GF-D8 (cell line): ENCODE measurements around the gene PDE6B.
"Not testable (repeated sequence)": the region's sequence is repeated elsewhere in the genome, so short reads cannot be mapped to it uniquely, and the experiment has no call there.

Experiments
- DNase-seq: peaks from one replicate; lab custom pipeline; 2025; lab: John Stamatoyannopoulos, UW

Gene PDE6B

DNA sequence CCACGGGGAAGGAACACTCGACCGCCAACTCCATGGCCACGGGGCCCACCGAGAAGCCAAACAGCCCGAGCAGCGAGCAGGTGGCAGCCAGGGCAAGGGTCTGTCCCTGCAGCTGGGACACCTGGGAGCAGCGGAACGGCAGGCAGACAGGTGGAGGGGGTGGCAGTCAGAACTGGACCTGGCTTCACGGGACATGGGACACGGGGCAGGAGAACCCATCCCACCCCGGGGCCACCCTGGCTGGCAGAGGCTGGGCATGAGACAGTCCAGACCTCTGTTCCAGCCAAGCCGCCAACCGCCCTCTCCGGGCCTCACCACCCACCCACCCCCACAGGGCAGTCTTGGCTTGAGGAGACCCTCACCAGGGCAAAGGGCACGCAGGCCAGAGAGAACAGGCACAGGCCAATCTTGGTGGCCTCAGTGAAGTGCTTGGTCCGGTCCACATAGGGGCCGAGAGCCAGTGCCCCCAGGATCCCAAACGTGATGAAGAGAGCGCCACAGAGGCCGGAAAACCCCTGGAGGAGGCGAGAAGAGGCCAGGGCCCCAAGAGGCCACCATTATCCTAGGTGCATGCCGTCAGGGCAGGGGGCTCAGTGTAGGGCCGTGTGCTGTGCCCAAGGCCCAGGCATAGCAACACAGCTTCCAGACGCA, 58.0 kb downstream of the PDE6B start:
- DNase-seq, result no peak

DNA sequence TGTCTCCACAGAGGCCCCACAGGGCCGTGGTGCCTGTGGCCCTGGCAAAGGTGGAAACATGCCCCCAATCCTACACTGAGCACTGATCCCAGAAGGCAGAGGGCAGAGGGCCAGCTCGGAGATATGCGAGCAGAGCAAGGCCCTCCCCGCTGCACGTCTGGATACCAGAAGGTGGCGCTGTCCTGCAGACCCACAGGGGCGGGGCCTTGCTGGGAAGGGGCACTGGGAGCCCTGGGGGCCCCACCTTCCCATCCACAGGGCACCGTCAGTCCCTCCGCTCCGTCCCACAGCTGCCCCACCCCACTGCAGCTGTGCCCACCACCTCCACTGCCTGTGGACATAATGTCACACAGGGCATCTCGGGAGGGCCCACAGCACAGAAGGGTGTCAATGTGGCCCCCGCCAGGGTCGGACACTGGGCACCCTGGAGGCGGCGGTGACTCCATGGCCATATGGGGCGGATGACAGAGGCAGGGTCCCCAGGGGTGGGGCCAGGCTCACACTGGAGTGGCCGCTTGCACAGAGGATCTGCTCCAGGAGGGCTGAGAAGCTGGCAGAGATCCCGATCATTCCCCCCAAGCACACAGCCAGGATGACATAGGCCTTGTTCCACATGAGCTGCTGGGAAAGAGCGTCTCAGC, 58.7 kb downstream of the PDE6B start:
- no peak for DNase-seq

GRCh38 chr4:684623-685327, 59.4 kb downstream of the PDE6B start:
- DNase-seq, result no peak

DNA sequence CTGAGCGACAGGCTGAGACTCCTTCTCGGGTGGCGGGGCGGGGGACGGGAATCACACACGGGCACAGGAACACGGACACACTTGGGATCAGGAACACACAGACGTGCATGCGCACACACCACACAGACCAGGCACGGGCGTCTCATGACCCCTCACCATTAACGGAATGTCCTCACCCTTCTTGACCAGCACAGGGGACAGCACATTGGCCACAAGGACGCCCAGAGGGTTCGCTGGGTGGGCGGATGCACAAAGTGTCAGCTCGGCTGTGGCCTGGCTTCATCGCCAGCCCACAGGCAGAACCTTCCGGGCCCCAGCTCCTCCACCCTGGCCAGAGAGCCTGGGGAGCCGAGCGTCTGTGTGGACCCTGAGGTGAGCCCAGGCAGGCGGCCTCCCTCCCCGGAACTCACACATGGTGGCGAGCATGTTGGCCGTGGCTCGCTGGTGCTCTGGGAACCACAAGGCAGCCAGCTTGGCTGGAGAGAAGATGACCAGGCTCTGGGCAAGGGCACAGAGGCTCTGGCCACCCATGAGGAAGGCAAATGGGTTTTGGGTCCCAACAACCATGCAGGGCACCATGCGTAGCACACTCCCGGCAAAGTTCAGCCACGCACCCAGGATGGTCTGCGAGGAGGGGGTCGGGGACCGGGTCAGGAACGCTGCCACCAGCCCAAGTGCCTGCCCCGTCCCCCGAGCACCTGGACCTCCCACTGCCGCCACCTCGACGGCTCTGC, 60.5 kb downstream of the PDE6B start:
- DNase-seq, result no peak

DNA sequence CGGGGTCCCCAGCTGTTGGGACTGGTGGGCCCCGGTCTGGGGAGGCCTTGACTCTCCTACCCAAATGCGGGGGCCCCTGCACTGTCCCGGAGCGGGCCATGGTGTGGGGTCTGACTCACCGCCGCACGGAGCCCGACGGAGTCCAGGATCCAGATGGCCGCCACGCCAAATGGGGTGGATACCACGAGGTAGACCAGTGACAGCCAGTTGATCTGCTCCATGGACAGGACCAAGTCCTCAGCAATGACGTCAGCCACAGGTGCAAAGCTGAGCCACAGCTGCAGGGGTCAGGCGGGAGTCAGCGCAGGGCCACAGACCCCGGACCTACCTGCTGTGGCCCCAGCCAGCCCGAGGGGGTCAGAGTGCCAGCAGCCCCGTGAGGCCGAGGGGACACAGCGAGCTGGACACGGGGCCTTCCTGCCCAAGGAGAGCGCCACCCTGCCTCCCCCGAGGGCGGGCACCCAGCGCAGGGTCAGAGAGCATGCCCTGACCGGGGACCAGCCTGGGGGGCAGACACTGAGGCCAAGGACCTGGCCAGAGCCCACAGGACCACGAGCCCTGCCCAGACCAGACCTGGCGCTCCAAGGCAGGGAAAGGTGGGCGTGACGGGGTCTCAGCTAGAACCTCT, 61.2 kb downstream of the PDE6B start:
- DNase-seq, result no peak

GRCh38 chr4:687048-687970, 61.9 kb downstream of the PDE6B start:
- DNase-seq, result no peak

DNA sequence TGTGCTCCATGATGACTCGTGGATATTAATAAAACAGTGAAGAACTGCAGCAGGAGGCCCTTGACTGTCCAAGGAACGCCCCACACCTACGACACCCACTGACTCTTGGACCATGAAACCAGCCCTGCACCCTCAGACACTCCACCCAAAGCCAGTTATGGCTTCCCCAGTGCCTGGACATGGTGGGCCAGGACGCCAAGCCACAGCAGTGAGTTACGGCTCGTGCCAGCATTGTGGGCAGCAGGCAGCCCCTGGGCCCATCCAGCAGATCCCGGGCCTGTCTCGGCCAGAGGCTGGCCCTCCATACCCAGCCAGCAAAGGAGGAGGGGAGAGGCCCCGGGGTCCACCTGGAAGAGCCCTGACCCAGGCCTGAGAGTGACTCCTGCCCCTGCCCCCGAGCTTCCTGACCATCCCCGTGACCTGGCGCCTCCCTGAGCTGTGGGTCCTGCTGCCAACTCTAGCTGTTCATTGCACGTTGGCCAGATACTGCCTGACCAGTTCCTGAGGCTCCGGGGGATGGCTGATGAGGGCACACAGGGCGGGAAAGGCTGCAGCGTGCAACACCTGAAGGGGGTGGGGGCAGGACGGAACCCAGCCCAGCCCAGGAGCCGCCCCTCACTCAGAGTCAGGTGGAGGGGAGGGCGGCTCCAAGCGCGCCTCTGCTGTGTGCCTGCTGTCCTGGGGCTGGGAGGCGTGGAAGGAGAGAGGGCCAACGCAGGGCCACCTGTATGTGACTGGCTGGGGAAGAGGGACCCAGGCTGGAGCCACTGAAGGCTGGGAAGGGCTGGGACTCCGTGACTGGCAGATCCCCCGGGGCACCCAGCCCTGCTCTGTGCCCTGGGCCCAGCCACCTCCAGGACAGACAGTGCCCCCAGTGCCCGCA, 62.8 kb downstream of the PDE6B start:
- no peak for DNase-seq

- DNase-seq, result no peak
Observed at GRCh38 chr4:688854-689681, 63.7 kb downstream of the PDE6B start, which contains the start of gene SLC49A3. Gene SLC49A3 (minus strand): TSS chr4:689151. CDS start chr4:689127, 24 bp downstream.

- DNase-seq, result no peak
Observed at GRCh38 chr4:689723-690122, 64.3 kb downstream of the PDE6B start.

- no peak for DNase-seq
Observed at GRCh38 chr4:692771-693554, 67.6 kb downstream of the PDE6B start.

GRCh38 chr4:694341-694940, 69.1 kb downstream of the PDE6B start:
- not testable (repeated sequence) for DNase-seq

DNA sequence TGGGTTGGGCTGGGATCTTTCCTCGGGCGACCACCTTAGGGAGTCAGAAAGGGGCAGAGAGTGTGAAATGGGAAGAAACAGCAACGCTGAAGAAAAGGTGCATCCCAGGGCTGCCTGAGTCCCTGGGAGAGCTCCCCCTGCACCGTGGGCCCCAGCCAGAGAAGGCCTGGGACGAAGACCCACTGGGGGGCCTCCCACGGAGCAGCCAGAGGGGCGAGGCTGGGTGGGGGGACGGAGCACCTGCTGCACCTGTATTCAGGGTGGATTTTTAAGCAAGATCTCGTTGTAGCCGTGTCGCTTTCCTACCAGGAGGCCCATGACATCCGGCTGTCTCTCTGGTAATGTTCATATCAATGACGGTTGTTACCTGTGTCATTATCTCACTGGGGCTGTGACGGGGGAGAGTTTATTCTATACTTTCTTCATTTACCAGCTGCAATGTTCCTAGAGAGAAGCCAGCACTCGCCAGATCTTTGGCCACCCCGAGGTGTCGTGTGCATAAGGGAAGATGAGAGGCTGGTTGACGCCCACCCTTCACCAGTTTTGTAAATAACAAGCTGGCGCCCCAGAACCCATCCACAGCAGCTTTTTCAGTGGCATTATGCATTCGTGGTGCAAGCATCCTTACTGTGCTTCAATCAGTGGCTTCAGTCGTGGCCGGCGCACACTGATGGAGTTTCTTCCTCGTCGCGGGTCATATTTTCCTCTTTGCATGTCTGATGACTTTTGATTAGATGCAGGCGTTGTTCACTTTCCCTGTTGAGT, 74.6 kb downstream of the PDE6B start:
- no peak for DNase-seq

DNA sequence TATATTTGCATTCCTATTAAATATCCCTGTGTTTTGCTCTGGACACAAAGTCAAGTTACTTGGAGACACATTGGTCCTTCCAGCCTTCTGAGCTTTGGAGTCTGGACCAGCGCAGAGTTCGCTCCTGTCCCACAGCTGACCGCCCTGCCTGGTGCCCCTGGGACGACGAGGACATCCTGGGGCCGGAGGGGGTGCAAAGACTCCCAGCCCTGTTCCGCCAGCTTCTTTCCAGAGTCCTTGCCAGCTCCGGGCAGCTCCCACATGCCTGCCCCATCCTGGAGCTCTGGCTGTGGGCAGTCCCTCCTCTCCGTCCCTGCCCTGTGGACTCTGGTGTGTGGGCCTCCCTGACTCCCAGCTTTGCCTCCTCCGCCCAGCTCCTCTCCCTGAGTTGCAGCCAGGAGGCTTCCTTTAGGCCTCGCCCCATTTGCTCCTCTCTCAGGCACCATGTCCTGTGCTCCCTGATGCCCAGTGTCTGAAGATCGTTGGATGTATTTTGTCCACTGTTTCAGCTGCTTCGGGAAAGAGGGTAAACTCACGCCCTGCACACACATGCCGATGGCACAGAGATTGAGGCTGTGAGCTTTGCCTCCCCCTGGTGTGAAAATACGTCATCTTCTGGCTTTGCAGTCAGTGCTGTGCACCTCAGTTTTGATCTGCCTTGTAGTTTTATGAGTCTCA, 75.4 kb downstream of the PDE6B start:
- DNase-seq, result no peak

DNA sequence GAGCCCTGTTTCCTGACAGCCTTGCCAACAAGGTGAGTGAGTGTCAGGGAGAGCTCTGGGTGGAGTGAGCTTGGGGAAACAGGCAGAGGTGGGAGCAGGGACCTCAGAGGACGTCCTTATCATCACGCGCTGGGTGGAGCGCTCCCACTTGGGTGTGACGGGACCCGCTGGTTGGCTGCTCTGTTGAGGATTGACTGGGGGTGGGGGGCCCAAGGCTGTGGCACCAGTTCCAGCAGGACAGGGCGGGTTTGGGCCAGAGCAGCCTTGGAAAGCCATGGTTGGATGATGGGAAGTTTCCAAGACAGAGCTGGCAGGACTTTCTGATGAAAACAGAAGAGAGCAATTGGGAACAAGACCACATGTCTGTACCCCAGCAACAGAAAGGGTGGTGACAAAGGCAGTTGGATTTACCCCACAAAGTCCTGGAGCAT, 77.3 kb downstream of the PDE6B start:
- no peak for DNase-seq

DNA sequence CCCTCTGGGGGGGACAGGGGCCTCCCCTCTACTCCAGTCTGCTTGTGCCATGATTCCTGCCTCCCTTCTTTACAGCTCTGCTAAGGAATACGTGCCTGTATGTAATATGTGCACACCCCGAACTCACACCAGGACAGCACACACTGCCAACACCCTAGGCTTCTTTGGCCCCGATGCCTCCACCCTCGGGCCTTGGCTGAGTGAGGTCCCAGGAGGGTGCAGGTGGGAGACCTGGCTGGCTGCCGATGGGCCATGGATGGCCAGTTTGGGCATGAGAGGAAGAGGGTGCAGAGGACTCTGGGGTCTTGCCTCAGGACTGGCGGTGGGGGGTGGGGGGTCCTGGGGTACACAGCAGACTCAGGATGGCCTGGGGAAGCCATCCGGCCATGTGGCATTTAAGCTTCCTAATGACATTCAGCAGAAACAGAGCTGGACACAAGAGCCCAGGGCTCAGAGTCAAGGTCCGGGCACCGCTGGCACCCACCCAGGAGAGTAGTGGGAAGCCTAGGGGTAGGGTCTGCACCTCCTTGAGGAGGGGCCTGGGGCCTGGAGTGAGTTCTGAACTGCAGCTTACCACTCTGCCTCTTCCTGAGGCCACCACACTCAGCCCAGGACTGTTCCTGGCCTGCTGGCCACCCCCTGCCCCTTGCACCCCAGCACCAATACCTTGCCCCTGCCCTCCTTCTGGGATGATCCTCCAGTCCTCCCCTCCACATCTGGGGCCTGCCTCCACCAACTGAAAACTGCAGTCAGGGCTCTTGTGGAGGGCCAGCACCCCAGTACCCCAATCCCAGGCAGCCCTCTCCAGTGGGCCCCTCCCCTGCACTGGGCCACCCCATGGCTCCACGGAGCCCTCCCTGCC, 78.2 kb downstream of the PDE6B start:
- DNase-seq, result no peak
